IMR-90 (cell line): ENCODE data around the gene ZC3H4. TPM values are rescaled to one million over a fixed set of nuclear protein-coding genes. Genes with fewer than 3 reads are reported as not detected.
A peak's percentile ranks its signal among the peaks of the same experiment; 100 is the strongest.

Experiments
- ATAC-seq: fragments of 200-7000 bp; cut with Tn5 transposase; 2 replicates; pipeline ENCODE4 v1.9.1; 2020; ENCODE audit warnings: low read depth, mild to moderate bottlenecking, moderate library complexity
- BruUV-seq: library from RNA; stranded (reverse); fragments of 400-500 nt; replicated peaks from 2 replicates; lab custom pipeline; 2021; lab: Mats Ljungman, UMichigan
- CTCF ChIA-PET: fragments of 300-600 bp; formaldehyde crosslinking; extraction: SDS; loops from one replicate; lab custom pipeline; 2021; ENCODE audit warnings: antibody characterized with exemption; lab: Yijun Ruan, JAX
- POLR2A ChIA-PET: fragments of 300-600 bp; sonication (Branson Sonifier 250); formaldehyde crosslinking; loops from one replicate; lab custom pipeline; 2022; ENCODE audit warnings: antibody characterized with exemption; ENCODE audit not compliant: unreplicated experiment; lab: Charles Lee
- DNase-seq: peaks from one replicate; pipeline ENCODE4 v3.0.0; 2013
- H2AFZ ChIP-seq: replicated peaks from 2 replicates; pipeline ENCODE3; 2013; ENCODE audit warnings: low read length, mild to moderate bottlenecking; ENCODE audit not compliant: poor library complexity
- H2AK5ac ChIP-seq: 2 replicates; pipeline ENCODE4 v1.6.1; 2013; ENCODE audit warnings: low read depth, low read length, inconsistent platforms
- H2AK9ac ChIP-seq: replicated peaks from 2 replicates; pipeline ENCODE3; 2013; ENCODE audit warnings: mild to moderate bottlenecking, low read depth, low read length, moderate library complexity; ENCODE audit not compliant: poor library complexity
- H2BK120ac ChIP-seq: 2 replicates; pipeline ENCODE4 v1.6.1; 2013; ENCODE audit warnings: low read depth, low read length, inconsistent platforms
- H2BK15ac ChIP-seq: 3 replicates; pipeline ENCODE4 v1.6.1; 2013; ENCODE audit warnings: low read depth, low read length, inconsistent platforms
- H2BK20ac ChIP-seq: 2 replicates; pipeline ENCODE4 v1.6.1; 2013; ENCODE audit warnings: low read depth, mild to moderate bottlenecking, inconsistent platforms, low read length, moderate library complexity
- H2BK5ac ChIP-seq: 2 replicates; pipeline ENCODE4 v1.6.1; 2013; ENCODE audit warnings: mild to moderate bottlenecking, low read depth, low read length, inconsistent platforms; ENCODE audit not compliant: poor library complexity, severe bottlenecking
- H3K14ac ChIP-seq: replicated peaks from 2 replicates; pipeline ENCODE4 v1.6.1; 2013; ENCODE audit warnings: low read depth, low read length, inconsistent platforms
- H3K18ac ChIP-seq: 2 replicates; pipeline ENCODE4 v1.6.1; 2013; ENCODE audit warnings: low read depth, low read length, control low read depth
- H3K23ac ChIP-seq: 2 replicates; pipeline ENCODE4 v1.6.1; 2013; ENCODE audit warnings: low read depth, low read length, inconsistent platforms
- H3K27ac ChIP-seq: 2 replicates; pipeline ENCODE4 v1.5.1; 2013; ENCODE audit warnings: mild to moderate bottlenecking, control low read depth, low read length; ENCODE audit not compliant: insufficient read depth
- H3K27me3 ChIP-seq: 2 replicates; pipeline ENCODE4 v1.6.1; 2013; ENCODE audit warnings: low read length; ENCODE audit not compliant: control insufficient read depth, insufficient read depth
- H3K36me3 ChIP-seq: 2 replicates; pipeline ENCODE4 v1.6.1; 2013; ENCODE audit warnings: low read length, mixed read lengths; ENCODE audit not compliant: control insufficient read depth, insufficient read depth
- H3K4ac ChIP-seq: 2 replicates; pipeline ENCODE4 v1.6.1; 2013; ENCODE audit warnings: low read depth, low read length, inconsistent platforms
- H3K4me1 ChIP-seq: 2 replicates; pipeline ENCODE4 v1.6.1; 2013; ENCODE audit warnings: low read length, mixed read lengths; ENCODE audit not compliant: control insufficient read depth, insufficient read depth
- H3K4me2 ChIP-seq: 2 replicates; pipeline ENCODE4 v1.6.1; 2013; ENCODE audit warnings: low read depth, mild to moderate bottlenecking, control low read depth, low read length, moderate library complexity
- H3K4me3 ChIP-seq: 2 replicates; pipeline ENCODE4 v1.5.1; 2013; ENCODE audit warnings: low read depth, mild to moderate bottlenecking, control low read depth, low read length, moderate library complexity; ENCODE audit not compliant: insufficient read depth
- H3K56ac ChIP-seq: 2 replicates; pipeline ENCODE4 v1.6.1; 2013; ENCODE audit warnings: low read length, inconsistent platforms; ENCODE audit not compliant: insufficient read depth; ENCODE audit errors: extremely low read depth
- H3K79me1 ChIP-seq, 2 experiments: 2 replicates each; pipeline ENCODE4 v1.6.1; 2013; ENCODE audit warnings: low read length in 2 of 2, inconsistent platforms in 1 of 2, low read depth in 1 of 2
- H3K9ac ChIP-seq: 2 replicates; pipeline ENCODE4 v1.6.1; 2013; ENCODE audit warnings: low read depth, low read length, control low read depth
- H3K9me1 ChIP-seq: 2 replicates; pipeline ENCODE4 v1.6.1; 2013; ENCODE audit warnings: low read length, inconsistent platforms; ENCODE audit not compliant: insufficient read depth
- H3K9me3 ChIP-seq: 2 replicates; pipeline ENCODE4 v1.6.1; 2013; ENCODE audit warnings: low read length; ENCODE audit not compliant: control insufficient read depth, insufficient read depth
- H4K20me1 ChIP-seq: 2 replicates; pipeline ENCODE4 v1.6.1; 2013; ENCODE audit warnings: low read length, inconsistent platforms; ENCODE audit not compliant: insufficient read depth
- H4K5ac ChIP-seq: 2 replicates; pipeline ENCODE4 v1.6.1; 2013; ENCODE audit warnings: mild to moderate bottlenecking, low read depth, low read length, control low read depth
- H4K8ac ChIP-seq, 2 experiments: 2 replicates each; pipeline ENCODE4 v1.6.1; 2013; ENCODE audit warnings: low read depth in 2 of 2, low read length in 2 of 2, control low read depth in 1 of 2, inconsistent platforms in 1 of 2
- H4K91ac ChIP-seq: 2 replicates; pipeline ENCODE4 v1.6.1; 2013; ENCODE audit warnings: low read depth, low read length, inconsistent platforms; ENCODE audit not compliant: insufficient read depth
- BHLHE40 ChIP-seq: fragments of 150-350 bp; IDR thresholded peaks from 2 replicates; pipeline ENCODE4 v1.6.1; 2016; ENCODE audit warnings: mild to moderate bottlenecking, low read depth, low read length
- CEBPB ChIP-seq: IDR thresholded peaks from 2 replicates; pipeline ENCODE4 v1.6.1; 2012; ENCODE audit warnings: low read depth, low read length, improper control_type of control experiment
- CHD1 ChIP-seq: IDR thresholded peaks from 2 replicates; pipeline ENCODE4 v1.6.1; 2012; ENCODE audit warnings: low read depth, low read length, improper control_type of control experiment
- FOS ChIP-seq: fragments of 150-350 bp; IDR thresholded peaks from 2 replicates; pipeline ENCODE4 v1.6.1; 2016; ENCODE audit warnings: low read depth, low read length
- MAFK ChIP-seq: IDR thresholded peaks from 2 replicates; pipeline ENCODE4 v1.6.1; 2012; ENCODE audit warnings: low read depth, low read length, improper control_type of control experiment
- MAZ ChIP-seq: IDR thresholded peaks from 2 replicates; pipeline ENCODE4 v1.6.1; 2012; ENCODE audit warnings: low read depth, mild to moderate bottlenecking, low read length, improper control_type of control experiment, moderate library complexity, borderline replicate concordance
- MXI1 ChIP-seq: IDR thresholded peaks from 2 replicates; pipeline ENCODE4 v1.6.1; 2012; ENCODE audit warnings: low read depth, mild to moderate bottlenecking, low read length, moderate library complexity, borderline replicate concordance
- NFE2L2 ChIP-seq: fragments of 150-350 bp; IDR thresholded peaks from 2 replicates; pipeline ENCODE4 v1.6.1; 2016; ENCODE audit warnings: low read depth, mild to moderate bottlenecking, low read length
- POLR2A ChIP-seq: IDR thresholded peaks from 2 replicates; pipeline ENCODE4 v1.6.1; 2012; ENCODE audit warnings: mild to moderate bottlenecking, low read depth, low read length
- RAD21 ChIP-seq: IDR thresholded peaks from 2 replicates; pipeline ENCODE4 v1.6.1; 2012; ENCODE audit warnings: low read length, improper control_type of control experiment
- RCOR1 ChIP-seq: IDR thresholded peaks from 2 replicates; pipeline ENCODE4 v1.6.1; 2012; ENCODE audit warnings: mild to moderate bottlenecking, low read length, improper control_type of control experiment; ENCODE audit not compliant: insufficient replicate concordance
- RFX5 ChIP-seq: IDR thresholded peaks from 2 replicates; pipeline ENCODE4 v1.8.0; 2012; ENCODE audit warnings: low read depth, mild to moderate bottlenecking, low read length, moderate library complexity
- SMC3 ChIP-seq: fragments of 150-350 bp; IDR thresholded peaks from 2 replicates; pipeline ENCODE4 v1.6.1; 2016; ENCODE audit warnings: low read depth, mild to moderate bottlenecking, antibody characterized with exemption, low read length, moderate library complexity
- WGBS, 2 experiments: methylation state at CpG; one replicate each; pipeline versions ENCODE4 v1.1.5 to v1.1.7; 2013; ENCODE audit warnings: missing lambda C conversion rate in 2 of 2; ENCODE audit not compliant: insufficient read length in 1 of 2; ENCODE audit errors: extremely low coverage in 2 of 2; 5-methylcytosine and 5-hydroxymethylcytosine counted together
- dilution Hi-C: fragments of 300-500 bp; cut with HindIII; formaldehyde crosslinking; loops from one replicate; pipeline ENCODE4 v1.14.3; 2018; ENCODE audit warnings: low sequenced_read_pairs; ENCODE audit not compliant: unreplicated experiment
- in situ Hi-C: fragments of 300-500 bp; cut with MboI; formaldehyde crosslinking; loops from 3 replicates; pipeline ENCODE4 v1.14.3; 2019; ENCODE audit warnings: low sequenced_read_pairs, inconsistent platforms, mixed read lengths
- intact Hi-C: fragments of 100-400 bp; cut with micrococcal nuclease; formaldehyde crosslinking; loops from 2 replicates; pipeline ENCODE4 v1.10.0; 2022
- polyA plus RNA-seq, 3 experiments: library from polyadenylated mRNA; depleted of rRNA; stranded (reverse); fragments of >200 nt; gene quantifications; 2 replicates each; pipeline ENCODE4 v1.2.3, GENCODE V29; 2012; ENCODE audit warnings: low replicate concordance in 1 of 3
- total RNA-seq: library from RNA; depleted of rRNA; stranded (reverse); fragments of >200 nt; gene quantifications from 2 replicates; pipeline ENCODE4 v1.2.3, GENCODE V29; 2012
- TF ChIP-seq, protein P1 (sequence below): fragments of 150-350 bp; IDR thresholded peaks from 2 replicates; pipeline ENCODE4 v1.6.1; 2016; ENCODE audit warnings: low read depth, mild to moderate bottlenecking, low read length, moderate library complexity, borderline replicate concordance
- TF ChIP-seq, protein P2 (sequence below): conservative IDR thresholded peaks from 2 replicates; pipeline ENCODE4 v1.5.1; 2012; ENCODE audit warnings: mild to moderate bottlenecking, low read depth, low read length, improper control_type of control experiment
- TF ChIP-seq, protein P3 (sequence below): fragments of 150-350 bp; IDR thresholded peaks from 2 replicates; pipeline ENCODE4 v1.6.1; 2017; ENCODE audit warnings: mild to moderate bottlenecking, antibody characterized with exemption, low read length, low read depth

The ZC3H4 gene
- total and polyA plus RNA-seq, 2 of the 4 experiments (the other 2 are of a cell fraction), result 3.9 to 8.9 TPM

DNA sequence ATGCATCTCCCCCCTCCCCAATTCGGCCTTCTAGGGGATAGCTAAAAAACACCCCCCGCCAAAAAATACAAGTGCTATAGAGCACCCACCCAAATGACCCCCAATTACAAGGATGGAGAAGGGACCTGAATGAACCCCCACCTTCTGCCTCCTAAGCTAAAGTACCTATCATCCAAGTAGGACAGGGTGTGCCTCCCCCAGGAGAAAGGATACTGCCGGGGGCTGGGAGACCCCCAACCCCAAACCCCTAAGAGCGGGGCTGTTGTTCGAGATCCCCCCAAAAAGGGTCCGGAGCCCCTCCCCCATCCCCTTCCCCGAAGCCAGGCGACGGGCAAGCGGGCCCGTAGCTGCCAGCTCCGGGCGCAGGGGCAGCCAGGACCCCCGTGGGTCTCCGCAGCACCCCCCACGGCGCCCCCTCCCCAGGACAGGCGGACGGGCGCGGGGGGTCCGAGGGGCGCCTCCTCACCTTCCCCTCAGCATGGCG lies 1.9 kb downstream of the ZC3H4 start:
- Histone ChIP-seq H3K4me3 (peak overlapping the region; percentile 77), H3K4me2 (peak overlapping the region; percentile 97), H2AK9ac (peak overlapping the region; percentile 100), H3K9ac (peak overlapping the region; percentile 100), H2BK120ac (peak overlapping the region; percentile 69), H3K14ac (peak overlapping the region; percentile 100), H4K20me1 (peaks cover 18% of the 10 kb centered on the region), H3K27me3 (no peaks in the 10 kb centered on the region), H4K5ac (peak overlapping the region; percentile 93), H2BK5ac (peak overlapping the region; percentile 98), H3K79me1 (peaks cover 16 to 53% of the 10 kb centered on the region in 2 experiments), H4K91ac (peak overlapping the region; percentile 89), H3K9me1 (0 out of 2 replicates have a peak, but pooled peaks cover under 1% of the 10 kb centered on the region), H2BK15ac (no peak overlapping the region; the same call in 2 of the 3 replicates), H3K18ac (peak overlapping the region; percentile 93), H3K36me3 (peaks cover 2% of the 10 kb centered on the region), H3K27ac (peak overlapping the region; percentile 96), H3K9me3 (no peaks in the 10 kb centered on the region), H4K8ac (peak overlapping the region; percentile 88 to 96), H3K4me1 (peaks cover 18% of the 10 kb centered on the region), H3K4ac (peak overlapping the region; percentile 97), H2AK5ac (peak overlapping the region; percentile 97), H3K56ac (peak overlapping the region; percentile 99), H2AFZ (peak overlapping the region; percentile 85), H3K23ac (peak overlapping the region; percentile 99), H2BK20ac (no peak overlapping the region)
- no peak for DNase-seq
- TF ChIP-seq RFX5 (no peak), RAD21 (no peak), MXI1 (no peak), CHD1 (no peak), CEBPB (no peak), POLR2A (no peak), NFE2L2 (no peak), FOS (no peak), BHLHE40 (no peak), RCOR1 (no peak), MAZ (no peak), SMC3 (no peak), MAFK (no peak)
- TF ChIP-seq, protein P1, sequence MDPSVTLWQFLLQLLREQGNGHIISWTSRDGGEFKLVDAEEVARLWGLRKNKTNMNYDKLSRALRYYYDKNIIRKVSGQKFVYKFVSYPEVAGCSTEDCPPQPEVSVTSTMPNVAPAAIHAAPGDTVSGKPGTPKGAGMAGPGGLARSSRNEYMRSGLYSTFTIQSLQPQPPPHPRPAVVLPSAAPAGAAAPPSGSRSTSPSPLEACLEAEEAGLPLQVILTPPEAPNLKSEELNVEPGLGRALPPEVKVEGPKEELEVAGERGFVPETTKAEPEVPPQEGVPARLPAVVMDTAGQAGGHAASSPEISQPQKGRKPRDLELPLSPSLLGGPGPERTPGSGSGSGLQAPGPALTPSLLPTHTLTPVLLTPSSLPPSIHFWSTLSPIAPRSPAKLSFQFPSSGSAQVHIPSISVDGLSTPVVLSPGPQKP, result no peak
- TF ChIP-seq, protein P2, sequence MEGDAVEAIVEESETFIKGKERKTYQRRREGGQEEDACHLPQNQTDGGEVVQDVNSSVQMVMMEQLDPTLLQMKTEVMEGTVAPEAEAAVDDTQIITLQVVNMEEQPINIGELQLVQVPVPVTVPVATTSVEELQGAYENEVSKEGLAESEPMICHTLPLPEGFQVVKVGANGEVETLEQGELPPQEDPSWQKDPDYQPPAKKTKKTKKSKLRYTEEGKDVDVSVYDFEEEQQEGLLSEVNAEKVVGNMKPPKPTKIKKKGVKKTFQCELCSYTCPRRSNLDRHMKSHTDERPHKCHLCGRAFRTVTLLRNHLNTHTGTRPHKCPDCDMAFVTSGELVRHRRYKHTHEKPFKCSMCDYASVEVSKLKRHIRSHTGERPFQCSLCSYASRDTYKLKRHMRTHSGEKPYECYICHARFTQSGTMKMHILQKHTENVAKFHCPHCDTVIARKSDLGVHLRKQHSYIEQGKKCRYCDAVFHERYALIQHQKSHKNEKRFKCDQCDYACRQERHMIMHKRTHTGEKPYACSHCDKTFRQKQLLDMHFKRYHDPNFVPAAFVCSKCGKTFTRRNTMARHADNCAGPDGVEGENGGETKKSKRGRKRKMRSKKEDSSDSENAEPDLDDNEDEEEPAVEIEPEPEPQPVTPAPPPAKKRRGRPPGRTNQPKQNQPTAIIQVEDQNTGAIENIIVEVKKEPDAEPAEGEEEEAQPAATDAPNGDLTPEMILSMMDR, result no peak
- TF ChIP-seq, protein P3, sequence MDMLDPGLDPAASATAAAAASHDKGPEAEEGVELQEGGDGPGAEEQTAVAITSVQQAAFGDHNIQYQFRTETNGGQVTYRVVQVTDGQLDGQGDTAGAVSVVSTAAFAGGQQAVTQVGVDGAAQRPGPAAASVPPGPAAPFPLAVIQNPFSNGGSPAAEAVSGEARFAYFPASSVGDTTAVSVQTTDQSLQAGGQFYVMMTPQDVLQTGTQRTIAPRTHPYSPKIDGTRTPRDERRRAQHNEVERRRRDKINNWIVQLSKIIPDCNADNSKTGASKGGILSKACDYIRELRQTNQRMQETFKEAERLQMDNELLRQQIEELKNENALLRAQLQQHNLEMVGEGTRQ, result no peak
- in situ Hi-C loops, result no loop called here
- POLR2A ChIA-PET, result interaction anchor here (0.6 kb wide), 1 partner anchor 205 kb away, joined by 3 read pairs; no protein-coding TSS in a partner anchor
- CTCF ChIA-PET, result interaction anchor here (0.5 kb wide), 1 partner anchor 38 kb away, joined by 3 read pairs; no protein-coding TSS in a partner anchor
- intact Hi-C loops, result loop anchor here (5.0 kb wide), 2 partner anchors 34 to 74 kb away; no protein-coding TSS in a partner anchor
- no peak for ATAC-seq
- no CpG with 5 or more reads among the region's 24 CpGs for WGBS, 2 experiments
- dilution Hi-C loops, result no loop called here
- TSS peak; percentile 57 for BruUV-seq
